ENCODE results near the gene RNF187.

DNA sequence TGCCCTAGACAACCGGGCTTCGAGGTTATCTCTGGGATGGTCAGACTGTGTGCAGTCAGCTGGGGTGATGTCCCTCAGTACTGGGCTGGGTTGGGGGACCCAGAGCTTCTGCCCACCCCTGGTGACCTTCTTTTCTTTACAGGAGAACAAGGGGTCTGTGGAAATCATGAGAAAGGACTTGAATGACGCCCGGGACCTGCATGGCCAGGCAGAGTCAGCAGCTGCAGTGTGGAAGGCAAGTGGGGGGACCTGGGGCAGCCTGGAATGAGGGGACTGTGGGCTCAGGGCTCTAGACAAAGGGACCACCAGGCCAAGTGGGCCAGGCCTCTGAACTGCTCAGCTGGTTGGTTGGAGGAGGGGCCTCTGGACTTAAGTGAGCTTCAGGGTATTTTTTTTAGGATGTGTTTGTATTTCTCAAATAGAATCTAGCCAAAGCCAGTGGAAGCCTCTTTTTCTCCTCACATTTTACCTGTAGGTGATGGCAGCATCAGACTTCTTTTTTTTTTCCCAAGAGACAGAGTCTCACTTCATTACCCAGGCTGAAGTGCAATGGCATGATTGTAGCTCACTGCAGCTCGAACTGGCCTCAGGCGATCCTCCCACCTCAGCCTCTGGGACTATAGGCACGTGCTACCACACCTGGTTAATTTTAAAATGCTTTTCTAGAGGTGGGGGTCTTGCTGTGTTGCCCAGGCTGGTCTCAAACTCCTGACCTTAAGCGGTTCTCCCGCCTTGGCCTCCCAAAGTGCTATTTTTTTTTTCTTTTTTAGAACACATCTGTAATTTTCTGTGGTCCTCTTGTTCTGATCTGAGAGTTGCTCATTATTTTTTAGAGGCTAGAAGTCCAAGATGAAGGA lies 1.9 kb downstream of the RNF187 start:
- TF ChIP-seq, protein P1, sequence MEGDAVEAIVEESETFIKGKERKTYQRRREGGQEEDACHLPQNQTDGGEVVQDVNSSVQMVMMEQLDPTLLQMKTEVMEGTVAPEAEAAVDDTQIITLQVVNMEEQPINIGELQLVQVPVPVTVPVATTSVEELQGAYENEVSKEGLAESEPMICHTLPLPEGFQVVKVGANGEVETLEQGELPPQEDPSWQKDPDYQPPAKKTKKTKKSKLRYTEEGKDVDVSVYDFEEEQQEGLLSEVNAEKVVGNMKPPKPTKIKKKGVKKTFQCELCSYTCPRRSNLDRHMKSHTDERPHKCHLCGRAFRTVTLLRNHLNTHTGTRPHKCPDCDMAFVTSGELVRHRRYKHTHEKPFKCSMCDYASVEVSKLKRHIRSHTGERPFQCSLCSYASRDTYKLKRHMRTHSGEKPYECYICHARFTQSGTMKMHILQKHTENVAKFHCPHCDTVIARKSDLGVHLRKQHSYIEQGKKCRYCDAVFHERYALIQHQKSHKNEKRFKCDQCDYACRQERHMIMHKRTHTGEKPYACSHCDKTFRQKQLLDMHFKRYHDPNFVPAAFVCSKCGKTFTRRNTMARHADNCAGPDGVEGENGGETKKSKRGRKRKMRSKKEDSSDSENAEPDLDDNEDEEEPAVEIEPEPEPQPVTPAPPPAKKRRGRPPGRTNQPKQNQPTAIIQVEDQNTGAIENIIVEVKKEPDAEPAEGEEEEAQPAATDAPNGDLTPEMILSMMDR (IDR thresholded peaks at IDR 0.05; ENCODE audit: insufficient read depth, low read depth, low read length), result no peak
- no peak for TF ChIP-seq EZH2 (IDR thresholded peaks at IDR 0.05; ENCODE audit: insufficient read depth, low read length)

Measured in astrocyte (in vitro differentiated cells and primary cell).